Peyer's patch (tissue), 4 donors: ENCODE measurements around the gene KLHL29.

Experiments
- POLR2A ChIP-seq, 2 donors: fragments of 450-650 bp; IDR thresholded peaks; one replicate each; pipeline ENCODE4 v1.5.1; 2017; ENCODE audit warnings: antibody characterized with exemption in 2 of 2, mild to moderate bottlenecking in 2 of 2, moderate library complexity in 2 of 2
- TF ChIP-seq, protein P1 (sequence below), 6 experiments: fragments of 450-650 bp in 4 of 6; fragments of 200-600 bp in 2 of 6; sonication (generic) in 1 of 6; IDR thresholded peaks; one replicate each; pipeline ENCODE4 v1.5.1; 2017 to 2019; ENCODE audit warnings: antibody characterized with exemption in 6 of 6, mild to moderate bottlenecking in 3 of 6, moderate library complexity in 1 of 6

GRCh38 chr2:23493846-23494245, 108.9 kb downstream of the KLHL29 start:
- TF ChIP-seq, protein P1, sequence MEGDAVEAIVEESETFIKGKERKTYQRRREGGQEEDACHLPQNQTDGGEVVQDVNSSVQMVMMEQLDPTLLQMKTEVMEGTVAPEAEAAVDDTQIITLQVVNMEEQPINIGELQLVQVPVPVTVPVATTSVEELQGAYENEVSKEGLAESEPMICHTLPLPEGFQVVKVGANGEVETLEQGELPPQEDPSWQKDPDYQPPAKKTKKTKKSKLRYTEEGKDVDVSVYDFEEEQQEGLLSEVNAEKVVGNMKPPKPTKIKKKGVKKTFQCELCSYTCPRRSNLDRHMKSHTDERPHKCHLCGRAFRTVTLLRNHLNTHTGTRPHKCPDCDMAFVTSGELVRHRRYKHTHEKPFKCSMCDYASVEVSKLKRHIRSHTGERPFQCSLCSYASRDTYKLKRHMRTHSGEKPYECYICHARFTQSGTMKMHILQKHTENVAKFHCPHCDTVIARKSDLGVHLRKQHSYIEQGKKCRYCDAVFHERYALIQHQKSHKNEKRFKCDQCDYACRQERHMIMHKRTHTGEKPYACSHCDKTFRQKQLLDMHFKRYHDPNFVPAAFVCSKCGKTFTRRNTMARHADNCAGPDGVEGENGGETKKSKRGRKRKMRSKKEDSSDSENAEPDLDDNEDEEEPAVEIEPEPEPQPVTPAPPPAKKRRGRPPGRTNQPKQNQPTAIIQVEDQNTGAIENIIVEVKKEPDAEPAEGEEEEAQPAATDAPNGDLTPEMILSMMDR (IDR thresholded peaks at IDR 0.05), result no peak
- no peak for TF ChIP-seq POLR2A (IDR thresholded peaks at IDR 0.05)
